GM15510 (cell line): ENCODE data around the gene NOTUM.
A peak's percentile ranks its signal among the peaks of the same experiment; 100 is the strongest.

Experiments
- POLR2A ChIP-seq: IDR thresholded peaks from 3 replicates; pipeline ENCODE4 v1.6.1; 2011; ENCODE audit warnings: borderline replicate concordance; ENCODE audit not compliant: insufficient read length; ENCODE audit errors: extremely low read depth

Gene NOTUM

DNA sequence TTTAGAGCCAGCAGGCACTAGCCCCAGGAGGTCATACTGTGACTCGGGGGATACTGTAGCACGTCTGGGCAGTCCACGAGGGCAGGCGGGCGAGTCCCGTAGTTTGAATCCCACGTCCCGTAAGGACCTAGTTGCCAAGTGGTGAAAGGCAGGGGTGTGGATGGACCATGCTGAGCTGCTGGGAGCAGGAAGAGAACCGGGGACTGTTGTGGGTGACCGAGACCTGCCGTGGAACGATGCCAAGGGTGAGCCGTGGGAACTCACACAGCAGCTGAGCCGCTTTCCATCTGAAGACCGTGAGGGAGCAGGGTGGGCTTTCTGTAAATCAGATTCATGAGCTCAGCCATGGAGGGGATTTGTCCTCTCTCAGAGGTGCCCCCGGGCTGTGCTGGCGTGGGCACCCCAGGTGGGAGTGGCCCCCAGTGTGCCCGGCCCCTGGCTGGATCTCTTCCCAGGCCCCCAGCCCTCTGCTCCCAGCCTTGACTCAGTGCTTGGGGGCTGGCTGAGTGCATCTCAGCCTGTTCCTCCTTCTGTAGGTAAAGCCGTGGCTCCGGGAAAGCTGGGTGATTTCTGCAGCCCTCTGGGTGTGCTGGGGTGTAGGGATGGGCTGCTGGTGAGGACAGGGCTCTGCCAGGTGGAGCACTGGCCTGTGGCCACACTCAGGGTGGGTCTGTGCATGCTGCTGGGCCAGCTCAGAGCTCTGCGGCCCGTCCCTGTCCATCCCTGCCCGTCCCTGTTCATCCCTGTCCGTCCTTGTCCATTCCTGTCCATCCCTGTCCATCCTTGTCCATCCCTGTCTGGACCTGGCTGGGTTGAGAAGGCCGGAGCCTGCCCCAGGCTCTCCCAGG lies 30.1 kb upstream of the NOTUM start:
- TF ChIP-seq POLR2A = no peak

DNA sequence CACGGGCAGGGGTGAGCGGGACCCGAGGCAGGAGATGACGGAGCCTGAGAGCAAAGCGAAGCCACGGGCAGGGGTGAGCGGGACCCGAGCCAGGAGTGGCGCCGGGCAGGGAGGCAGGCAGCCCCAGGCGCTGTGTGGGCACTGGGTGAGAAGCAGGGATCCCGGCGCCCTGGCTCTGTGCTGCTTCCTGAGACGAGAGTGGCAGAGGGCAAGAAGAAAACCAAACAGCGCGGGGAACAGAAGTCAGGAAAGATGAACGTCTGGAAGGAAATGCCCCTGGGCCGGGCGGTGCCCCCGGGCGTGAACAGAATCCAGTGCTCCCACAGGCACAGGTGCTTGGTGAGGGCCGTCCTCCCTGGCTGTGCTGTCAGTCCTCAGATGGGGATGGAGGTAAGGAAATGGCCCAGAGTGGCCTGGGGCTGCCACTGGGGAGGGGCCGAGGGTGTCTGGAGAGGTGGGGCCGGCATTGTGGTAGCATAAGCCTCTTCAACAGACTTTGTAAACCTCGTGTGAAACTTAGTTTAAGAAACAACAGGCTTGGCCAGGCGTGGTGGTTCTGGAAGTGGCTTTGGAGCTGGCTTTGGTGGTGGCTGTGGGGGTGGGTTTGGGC lies 26.3 kb upstream of the NOTUM start:
- TF ChIP-seq POLR2A = no peak

DNA sequence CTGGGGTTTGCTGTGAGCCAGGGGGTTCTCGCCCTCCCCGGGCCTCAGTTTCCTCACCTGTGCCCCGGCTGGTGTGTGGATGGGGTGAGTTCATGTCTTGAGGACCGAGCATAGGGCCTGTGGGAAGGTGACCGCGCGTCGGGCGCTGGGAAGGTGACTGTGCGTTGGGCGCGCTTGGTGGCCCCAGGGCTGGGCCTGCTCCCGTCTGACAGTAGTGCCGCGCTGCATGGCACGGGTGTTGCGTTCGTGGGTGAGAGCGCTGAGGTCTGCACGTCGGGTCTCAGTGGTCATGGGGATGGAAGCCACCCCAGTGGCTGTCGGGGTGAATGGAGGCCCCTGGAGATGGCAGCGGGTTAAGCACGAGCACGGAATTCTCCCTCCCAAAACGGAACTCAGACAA lies 25.6 kb upstream of the NOTUM start:
- TF ChIP-seq POLR2A = no peak

DNA sequence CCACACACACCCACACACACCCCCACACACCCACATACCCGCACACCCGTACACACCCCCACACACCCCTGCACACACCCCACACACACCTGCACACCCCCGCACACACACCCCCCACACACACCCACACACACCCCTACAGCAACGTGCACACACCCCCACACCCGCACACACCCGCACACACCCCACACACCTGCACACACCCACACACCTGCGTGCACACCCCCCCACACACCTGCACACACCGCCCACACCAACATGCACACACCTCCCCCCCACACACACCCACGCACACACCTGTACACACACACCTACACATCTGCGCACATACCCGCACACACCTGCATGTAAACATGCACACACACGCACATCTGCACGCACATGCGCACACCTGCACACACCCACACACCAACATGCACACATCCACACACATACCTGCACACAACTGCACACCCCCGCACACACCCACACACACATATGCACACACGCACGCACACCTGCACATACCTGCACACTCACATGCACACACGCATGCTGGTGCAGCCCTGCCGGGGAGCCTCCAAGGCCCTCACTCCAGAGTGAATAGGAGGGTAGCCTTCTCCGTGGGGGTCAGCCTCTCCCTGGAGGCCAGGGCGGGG lies 23.9 kb upstream of the NOTUM start:
- TF ChIP-seq POLR2A = no peak

DNA sequence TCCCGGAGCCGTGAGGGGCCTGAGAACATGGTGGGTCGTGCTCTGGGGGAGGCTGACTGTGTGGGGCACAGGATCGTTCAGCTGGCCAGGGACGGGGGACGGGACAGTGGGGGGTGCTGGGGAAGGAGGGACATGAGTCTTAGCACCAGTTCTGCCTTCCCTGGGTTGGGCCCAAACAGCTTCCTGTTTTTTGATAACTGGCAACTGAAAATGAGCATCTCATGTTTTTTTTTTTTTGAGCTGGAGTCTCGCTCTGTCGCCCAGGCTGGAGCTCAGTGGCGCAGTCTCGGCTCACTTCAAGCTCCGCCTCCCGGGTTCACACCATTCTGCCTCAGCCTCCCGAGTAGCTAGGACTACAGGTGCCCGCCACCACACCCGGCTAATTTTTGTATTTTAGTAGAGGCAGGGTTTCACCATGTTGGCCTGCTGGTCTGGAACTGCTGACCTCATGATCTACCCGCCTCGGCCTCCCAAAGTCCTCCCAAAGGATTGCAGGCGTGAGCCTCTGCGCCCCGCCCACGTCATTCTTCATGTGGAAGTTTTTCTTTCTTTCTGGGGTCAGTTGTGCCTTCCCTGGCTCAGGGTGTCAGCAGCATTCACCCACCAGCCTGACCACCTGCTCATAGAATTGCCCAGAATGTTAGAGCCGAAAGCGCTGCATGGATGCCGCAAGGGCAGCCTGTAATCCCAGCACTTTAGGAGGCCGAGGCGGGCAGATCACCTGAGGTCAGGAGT lies 22.8 kb upstream of the NOTUM start:
- no peak for TF ChIP-seq POLR2A

DNA sequence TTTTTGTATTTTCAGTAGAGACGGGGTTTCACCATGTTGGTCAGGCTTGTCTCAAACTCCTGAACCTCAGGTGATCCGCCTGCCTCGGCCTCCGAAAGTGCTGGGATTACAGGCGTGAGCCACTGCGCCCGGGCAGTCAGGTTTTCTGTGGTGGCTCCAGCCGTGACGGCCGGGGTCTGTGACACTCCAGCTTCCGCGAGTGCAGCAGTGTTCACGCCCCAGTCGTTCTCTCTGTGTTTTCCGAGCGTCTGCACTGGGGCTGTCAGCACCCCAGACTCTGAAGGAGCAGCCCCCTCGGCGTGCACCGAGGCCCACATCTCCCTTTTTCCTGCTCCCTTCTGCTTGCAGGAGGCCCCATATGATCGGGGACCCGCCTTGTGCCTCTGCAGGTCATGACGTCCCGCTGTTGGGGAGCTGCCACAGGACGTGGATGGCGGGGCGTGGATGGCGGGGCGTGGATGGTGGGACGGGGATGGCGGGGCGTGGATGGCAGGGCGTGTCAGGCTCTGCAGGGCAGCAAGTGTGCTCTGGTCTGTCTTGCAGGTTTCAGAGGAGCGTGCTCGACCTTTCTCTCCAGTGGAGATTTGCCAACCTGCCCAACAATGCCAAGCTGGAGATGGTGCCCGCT lies 22.1 kb upstream of the NOTUM start:
- no peak for TF ChIP-seq POLR2A

DNA sequence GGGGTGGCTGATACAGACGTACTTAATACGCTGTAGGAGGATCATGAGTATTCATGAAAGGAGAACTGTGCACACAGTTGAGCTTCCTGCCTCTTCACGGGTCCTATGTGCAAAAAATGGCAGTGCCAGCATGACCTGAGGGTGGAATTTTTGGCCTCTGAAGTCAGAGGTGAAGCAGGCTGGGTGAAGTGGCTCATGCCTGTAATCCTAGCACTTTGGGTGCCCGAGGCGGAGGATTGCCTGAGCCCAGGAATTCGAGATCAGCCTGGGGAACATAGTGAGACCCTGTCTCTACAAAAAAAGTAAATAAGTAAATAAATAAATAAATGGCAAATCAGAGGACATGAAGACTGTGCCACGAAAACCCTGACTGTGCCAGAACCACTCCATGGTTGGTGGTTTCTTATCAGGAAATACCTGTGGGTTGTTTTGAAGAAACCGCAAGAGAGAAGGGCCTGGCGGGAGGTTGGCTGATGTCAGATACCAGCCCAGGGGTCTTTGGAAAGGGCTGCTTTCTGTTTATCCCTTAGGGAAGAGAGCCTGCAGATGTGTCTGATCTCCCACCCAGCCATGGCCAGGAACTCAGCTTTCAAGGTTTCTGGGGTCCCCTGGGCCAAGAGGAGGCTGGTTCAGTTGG lies 19.8 kb upstream of the NOTUM start:
- no peak for TF ChIP-seq POLR2A

DNA sequence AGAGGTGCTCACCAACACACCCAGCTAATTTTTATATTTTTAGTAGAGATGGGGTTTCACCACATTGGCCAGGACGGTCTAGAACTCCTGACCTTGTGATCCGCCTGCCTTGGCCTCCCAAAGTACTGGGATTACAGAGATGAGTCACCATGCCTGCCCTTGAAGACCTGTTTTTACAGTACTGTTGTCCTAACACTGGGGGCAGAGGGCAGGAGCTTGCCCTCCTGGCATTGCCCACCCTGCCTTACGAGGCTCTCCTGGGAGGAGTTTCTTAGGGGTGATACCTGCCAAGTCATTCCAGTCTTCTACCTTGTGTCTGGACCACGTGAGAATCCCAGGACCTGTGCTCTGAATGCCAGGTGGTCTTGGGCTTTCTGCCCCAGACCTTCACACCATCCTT lies 19.1 kb upstream of the NOTUM start:
- no peak for TF ChIP-seq POLR2A

DNA sequence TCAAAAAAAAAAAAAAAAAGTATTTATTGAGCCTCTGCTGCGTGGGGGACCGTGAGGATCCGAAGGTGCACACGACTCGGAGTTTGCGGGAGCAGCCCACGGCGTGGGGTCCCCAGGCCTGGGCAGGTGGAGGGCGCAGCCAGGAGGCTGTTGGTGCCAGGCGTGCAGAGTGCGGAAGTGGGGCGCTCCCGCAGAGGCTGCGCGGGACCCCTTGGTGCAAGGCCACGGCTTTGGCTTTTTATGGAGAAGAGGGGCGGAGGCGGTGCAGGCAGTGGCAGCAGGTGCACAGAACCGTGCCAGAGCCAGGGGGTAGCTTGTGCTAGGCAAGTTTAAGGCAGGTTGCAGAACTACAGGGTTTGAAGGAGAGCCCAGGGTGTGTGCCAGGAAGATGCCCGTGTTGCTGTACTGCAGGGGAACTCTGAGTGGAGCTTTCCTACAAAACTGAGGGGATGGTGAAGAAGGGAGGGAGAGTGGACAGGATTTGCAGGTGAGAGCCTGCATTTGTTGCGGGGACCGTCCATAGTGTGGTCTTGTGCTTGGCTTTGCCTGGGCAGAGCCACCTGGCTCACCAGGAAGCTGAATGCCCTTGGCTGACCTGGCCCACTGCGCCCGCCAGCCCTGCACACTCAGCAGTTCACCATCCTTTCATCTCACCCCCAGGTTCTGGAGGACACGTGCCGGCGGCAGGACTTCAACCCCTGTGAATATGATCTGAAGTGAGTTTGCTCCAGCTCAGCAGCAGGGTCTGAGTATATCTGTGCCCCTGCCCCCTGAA lies 17.7 kb upstream of the NOTUM start:
- no peak for TF ChIP-seq POLR2A

DNA sequence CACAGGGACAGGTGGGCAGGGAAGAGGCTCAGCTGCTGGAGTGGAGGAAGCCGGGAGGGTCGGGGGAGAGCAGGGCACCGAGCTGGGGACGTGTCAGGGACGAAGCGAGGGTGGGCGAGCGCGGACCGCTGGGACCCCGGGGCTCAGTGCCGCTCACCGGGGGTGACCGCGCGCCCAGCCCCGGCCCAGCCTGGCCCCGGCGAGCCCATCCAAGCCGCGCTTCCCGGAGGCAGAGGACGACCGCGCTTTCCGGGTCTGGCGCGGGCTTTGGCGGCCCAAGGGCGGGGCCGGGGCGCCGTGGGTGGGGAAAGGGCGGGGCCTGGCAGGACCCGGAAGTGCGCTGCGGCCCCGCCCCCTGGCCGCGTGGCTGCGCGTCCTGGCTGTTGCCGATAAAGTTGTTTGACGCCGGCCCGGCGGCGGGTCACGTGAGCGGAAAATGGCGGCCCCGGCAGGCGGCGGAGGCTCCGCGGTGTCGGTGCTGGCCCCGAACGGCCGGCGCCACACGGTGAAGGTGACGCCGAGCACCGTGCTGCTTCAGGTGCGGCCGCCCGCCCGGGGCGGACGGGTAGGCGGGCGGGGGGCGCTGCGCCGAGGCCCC lies 16.3 kb upstream of the NOTUM start, which contains the start of gene ASPSCR1:
Gene ASPSCR1 (plus strand): TSS at position 419 of the 598 bp plus-strand sequence. CDS start 18 bp downstream, at position 437.
- peak; percentile 97 for TF ChIP-seq POLR2A

DNA sequence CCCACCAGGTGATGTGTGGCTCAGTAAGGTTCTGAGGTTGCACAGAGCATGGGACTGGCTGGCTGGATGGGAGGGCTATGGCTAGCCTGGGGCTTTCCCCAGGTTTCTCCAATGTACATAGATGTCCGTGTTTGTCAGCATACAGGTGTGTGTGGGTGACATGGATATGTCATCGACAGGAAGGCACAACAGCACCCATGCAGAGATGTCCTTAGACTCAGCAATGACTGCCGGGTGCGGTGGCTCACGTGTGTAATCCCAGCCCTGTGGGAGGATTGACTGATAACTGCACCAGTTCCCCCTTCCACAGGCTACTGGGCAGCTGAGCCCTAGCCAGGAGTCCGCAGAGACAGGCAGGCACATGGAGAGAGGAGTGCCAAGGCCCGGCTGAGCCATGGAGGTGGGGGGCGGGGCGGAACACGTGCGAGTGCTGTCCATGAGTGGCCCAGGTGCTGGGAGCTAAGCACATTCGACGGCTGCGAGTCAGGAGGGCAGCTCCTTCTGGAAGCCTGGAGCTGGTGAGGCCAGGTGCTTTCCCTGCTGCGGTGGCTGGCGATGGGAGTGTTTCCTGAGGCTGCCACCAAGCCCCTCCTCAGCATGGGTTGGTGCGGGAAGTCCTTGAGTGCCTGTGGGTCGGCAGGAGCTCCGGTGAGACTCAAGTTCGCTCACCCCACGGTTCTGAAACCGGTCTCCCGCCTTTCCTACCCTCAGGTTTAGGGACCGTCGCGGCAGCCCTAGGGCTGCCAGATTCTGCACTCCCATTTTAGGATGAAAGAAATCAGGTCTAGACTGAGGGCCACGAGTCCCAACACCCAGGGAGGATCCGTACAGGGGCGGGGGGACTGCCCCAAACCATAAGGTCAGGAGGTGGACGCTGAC lies 15.6 kb upstream of the NOTUM start:
- no peak for TF ChIP-seq POLR2A

DNA sequence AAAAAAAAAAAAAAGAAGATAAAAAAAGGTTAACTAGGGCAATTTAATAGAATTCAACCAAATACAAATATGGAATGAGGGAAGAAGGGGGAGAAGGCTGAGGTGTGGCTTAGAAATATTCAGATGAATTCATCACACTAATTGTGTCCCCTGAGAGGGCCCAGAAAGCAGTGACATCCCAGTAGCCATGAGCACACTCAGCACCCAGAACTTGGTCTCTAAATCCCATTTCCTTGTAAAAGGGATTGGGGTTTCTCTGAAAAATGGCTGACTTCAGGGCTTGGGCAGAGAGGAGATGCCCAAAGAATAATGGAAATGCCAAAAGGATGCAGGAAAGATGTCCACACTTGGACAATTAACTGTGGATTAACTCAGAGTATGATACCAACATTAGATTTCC lies 12.4 kb upstream of the NOTUM start:
- no peak for TF ChIP-seq POLR2A
